Neural cell (in vitro differentiated cells): Measurements from ENCODE around the gene CRABP2. TPM values are rescaled to one million over a fixed set of nuclear protein-coding genes. Genes with fewer than 3 reads are reported as not detected.

Source experiments
- H2AFZ ChIP-seq: fragments of 200-600, 300-800 bp; sonication (generic), shearing (Covaris generic); 2 replicates; pipeline ENCODE4 v1.6.0; 2014; ENCODE audit warnings: low read depth, mild to moderate bottlenecking, antibody characterized with exemption, low read length, moderate library complexity
- H3F3A ChIP-seq: fragments of 200-600 bp; shearing (Covaris generic); 2 replicates; pipeline ENCODE4 v1.6.1; 2016; ENCODE audit warnings: mild to moderate bottlenecking, moderate library complexity, mixed read lengths, antibody characterized with exemption, low read length; ENCODE audit not compliant: insufficient read depth, poor library complexity, severe bottlenecking
- H3K27ac ChIP-seq: fragments of 200-600, 300-800 bp; sonication (generic), shearing (Covaris generic); 2 replicates; pipeline ENCODE4 v1.5.1; 2014; ENCODE audit warnings: mild to moderate bottlenecking, low read length, moderate library complexity
- H3K27me3 ChIP-seq: fragments of 300-800, 200-600 bp; sonication (generic), shearing (Covaris generic); 2 replicates; pipeline ENCODE4 v1.6.0; 2014; ENCODE audit warnings: mild to moderate bottlenecking, low read depth, low read length, moderate library complexity; ENCODE audit not compliant: insufficient read depth
- H3K36me3 ChIP-seq: fragments of 300-800, 200-600 bp; sonication (generic), shearing (Covaris generic); 2 replicates; pipeline ENCODE4 v1.5.1; 2014; ENCODE audit warnings: mild to moderate bottlenecking, antibody characterized with exemption, low read length, moderate library complexity; ENCODE audit not compliant: insufficient read depth
- H3K4me2 ChIP-seq: fragments of 300-800, 200-600 bp; sonication (generic), shearing (Covaris generic); 2 replicates; pipeline ENCODE4 v1.6.0; 2014; ENCODE audit warnings: mild to moderate bottlenecking, low read length
- H3K4me3 ChIP-seq: fragments of 300-800, 200-600 bp; sonication (generic), shearing (Covaris generic); 2 replicates; pipeline ENCODE4 v1.5.1; 2014; ENCODE audit warnings: mild to moderate bottlenecking, low read length, moderate library complexity
- H3K79me2 ChIP-seq: fragments of 200-600 bp; shearing (Covaris generic); replicated peaks from 2 replicates; pipeline ENCODE4 v1.6.0; 2014; ENCODE audit warnings: mild to moderate bottlenecking, low read length, moderate library complexity; ENCODE audit not compliant: insufficient read depth
- H3K9ac ChIP-seq: fragments of 300-800, 200-600 bp; sonication (generic), shearing (Covaris generic); 2 replicates; pipeline ENCODE4 v1.6.1; 2016; ENCODE audit warnings: mild to moderate bottlenecking, low read length, mixed read lengths
- H3K9me2 ChIP-seq: fragments of 200-600 bp; shearing (Covaris generic); 2 replicates; pipeline ENCODE4 v1.6.1; 2016; ENCODE audit warnings: mild to moderate bottlenecking, low read length, mixed read lengths; ENCODE audit not compliant: insufficient read depth
- H3K9me3 ChIP-seq: fragments of 200-600, 300-800 bp; sonication (generic), shearing (Covaris generic); 2 replicates; pipeline ENCODE4 v1.6.1; 2016; ENCODE audit warnings: mild to moderate bottlenecking, mixed run types, low read length, moderate library complexity, mixed read lengths
- H4K20me1 ChIP-seq: fragments of 200-600 bp; shearing (Covaris generic); 2 replicates; pipeline ENCODE4 v1.6.1; 2016; ENCODE audit warnings: mild to moderate bottlenecking, mixed run types; ENCODE audit not compliant: insufficient read depth
- CTCF ChIP-seq: fragments of 450-650 bp; IDR thresholded peaks from 2 replicates; pipeline ENCODE4 v1.5.1; 2014; ENCODE audit warnings: antibody characterized with exemption, mild to moderate bottlenecking, moderate library complexity; ENCODE audit not compliant: poor library complexity, severe bottlenecking
- EP300 ChIP-seq: fragments of 450-650 bp; conservative IDR thresholded peaks from 2 replicates; pipeline ENCODE4 v1.6.1; 2014; ENCODE audit warnings: antibody characterized with exemption, mild to moderate bottlenecking, moderate library complexity; ENCODE audit not compliant: poor library complexity, severe bottlenecking
- EZH2 ChIP-seq: fragments of 200-600, 300-800 bp; shearing (Covaris generic), sonication (generic); IDR thresholded peaks from 2 replicates; pipeline ENCODE4 v1.6.1; 2014; ENCODE audit warnings: antibody characterized with exemption, low read length, borderline replicate concordance, mild to moderate bottlenecking; ENCODE audit not compliant: insufficient read depth, poor library complexity, severe bottlenecking
- MXI1 ChIP-seq: fragments of 450-650 bp; conservative IDR thresholded peaks from 2 replicates; pipeline ENCODE4 v1.6.1; 2014; ENCODE audit warnings: antibody characterized with exemption, mild to moderate bottlenecking; ENCODE audit not compliant: poor library complexity, severe bottlenecking
- POLR2AphosphoS5 ChIP-seq: IDR thresholded peaks from 2 replicates; pipeline ENCODE4 v1.6.1; 2012
- RAD21 ChIP-seq: fragments of 450-650 bp; conservative IDR thresholded peaks from 2 replicates; pipeline ENCODE4 v1.6.1; 2014; ENCODE audit warnings: antibody characterized with exemption, mild to moderate bottlenecking, moderate library complexity
- REST ChIP-seq: IDR thresholded peaks from 2 replicates; pipeline ENCODE4 v1.6.1; 2012; ENCODE audit warnings: borderline replicate concordance
- SMC3 ChIP-seq: fragments of 450-650 bp; conservative IDR thresholded peaks from 2 replicates; pipeline ENCODE4 v1.6.1; 2014; ENCODE audit warnings: antibody characterized with exemption, mild to moderate bottlenecking, moderate library complexity; ENCODE audit not compliant: poor library complexity
- TAF1 ChIP-seq: IDR thresholded peaks from 2 replicates; pipeline ENCODE4 v1.6.1; 2012; ENCODE audit warnings: low read depth
- polyA plus RNA-seq: library from polyadenylated mRNA; depleted of rRNA; stranded (reverse); fragments of >200 nt; gene quantifications from 2 replicates; pipeline ENCODE4 v1.2.3, GENCODE V29; 2014

CRABP2 gene
- polyA plus RNA-seq, 1 donor from 2014 or later, result 7.7 TPM

DNA sequence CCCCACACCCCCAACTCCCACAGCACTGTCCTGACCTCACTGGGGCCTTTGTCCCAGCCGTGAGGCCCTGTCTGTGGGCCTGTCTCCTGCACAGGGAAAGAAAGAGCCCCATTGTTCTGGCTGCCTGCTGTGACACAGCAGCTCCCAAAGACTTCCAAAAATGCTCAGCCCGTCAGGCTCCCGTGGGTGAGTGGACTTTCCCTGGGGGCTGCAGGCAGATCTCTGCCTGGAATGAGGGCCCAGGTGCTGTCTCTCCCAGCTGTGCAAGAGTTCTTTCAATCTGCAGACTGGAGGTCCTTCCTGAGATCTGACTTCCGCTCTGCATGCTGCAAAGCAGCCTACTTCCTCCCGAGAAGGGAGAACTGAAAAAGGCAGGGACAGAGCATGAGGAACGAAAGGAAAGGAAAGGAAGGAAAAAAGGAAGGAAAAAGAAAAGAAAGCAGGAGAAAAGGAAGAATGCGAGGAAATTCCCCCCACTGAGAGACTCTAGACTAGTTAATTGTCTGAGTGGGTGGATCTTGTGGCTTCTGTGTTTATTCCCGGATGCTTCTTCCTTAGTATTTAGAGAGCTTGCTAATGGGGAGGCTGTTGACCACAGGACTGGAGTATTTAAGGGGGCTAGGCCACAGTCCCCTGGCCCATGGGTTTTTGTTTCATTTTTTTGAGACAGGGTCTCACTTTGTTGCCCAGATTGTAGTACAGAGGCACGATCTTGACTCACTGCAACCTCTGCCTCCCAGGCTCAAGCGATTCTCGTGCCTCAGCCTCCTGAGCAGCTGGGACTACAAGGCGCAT is 43.2 kb downstream of the CRABP2 start:
- H3K9me2 ChIP-seq, result no peaks in the 10 kb centered on the region
- no peaks in the 10 kb centered on the region for H3K79me2 ChIP-seq
- H3K27me3 ChIP-seq, result peaks cover 2% of the 10 kb centered on the region
- H4K20me1 ChIP-seq, result no peaks in the 10 kb centered on the region
- H2AFZ ChIP-seq, result no peak overlapping the region
- H3K9me3 ChIP-seq, result no peaks in the 10 kb centered on the region
- no peaks in the 10 kb centered on the region for H3F3A ChIP-seq
- no peak overlapping the region for H3K27ac ChIP-seq
- no peak for TF ChIP-seq TAF1
- TF ChIP-seq EZH2, result no peak
- TF ChIP-seq POLR2AphosphoS5, result no peak
- TF ChIP-seq RAD21, result no peak
- no peak for TF ChIP-seq SMC3
- TF ChIP-seq EP300, result no peak
- TF ChIP-seq REST, result no peak
- no peak for TF ChIP-seq CTCF
- no peak for TF ChIP-seq MXI1
- H3K4me3 ChIP-seq, result no peak overlapping the region
- no peak overlapping the region for H3K9ac ChIP-seq
- H3K4me2 ChIP-seq, result no peak overlapping the region
- no peaks in the 10 kb centered on the region for H3K36me3 ChIP-seq

DNA sequence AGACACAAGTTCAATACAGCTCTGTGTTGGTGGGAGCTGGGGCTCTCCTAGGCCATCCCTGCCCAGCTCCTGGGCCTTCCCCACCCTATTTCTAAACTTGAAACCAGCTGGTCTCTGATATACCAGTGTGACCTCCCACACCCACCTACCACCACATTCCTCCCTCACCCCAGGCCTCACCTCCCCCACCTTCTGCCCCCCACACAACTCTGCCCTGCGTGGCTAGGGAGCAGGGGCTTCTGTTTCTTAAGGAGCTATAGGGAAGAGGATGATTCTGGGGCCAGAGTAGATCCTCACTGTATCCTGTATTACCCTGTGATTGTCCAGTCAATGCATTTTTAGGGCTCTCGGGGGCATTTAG is 44.7 kb downstream of the CRABP2 start:
- peaks cover 17% of the 10 kb centered on the region for H3K27me3 ChIP-seq
- no peaks in the 10 kb centered on the region for H3K9me3 ChIP-seq
- no peak overlapping the region for H3K9ac ChIP-seq
- H2AFZ ChIP-seq, result no peak overlapping the region
- H3K79me2 ChIP-seq, result no peaks in the 10 kb centered on the region
- no peak overlapping the region for H3K4me2 ChIP-seq
- no peaks in the 10 kb centered on the region for H3K9me2 ChIP-seq
- TF ChIP-seq POLR2AphosphoS5, result no peak
- no peak for TF ChIP-seq CTCF
- no peak for TF ChIP-seq TAF1
- TF ChIP-seq RAD21, result no peak
- TF ChIP-seq REST, result no peak
- no peak for TF ChIP-seq EZH2
- TF ChIP-seq EP300, result no peak
- TF ChIP-seq SMC3, result no peak
- TF ChIP-seq MXI1, result no peak
- no peaks in the 10 kb centered on the region for H3K36me3 ChIP-seq
- no peak overlapping the region for H3K4me3 ChIP-seq
- no peaks in the 10 kb centered on the region for H4K20me1 ChIP-seq
- no peaks in the 10 kb centered on the region for H3F3A ChIP-seq
- H3K27ac ChIP-seq, result no peak overlapping the region
